Smooth muscle cell (in vitro differentiated cells): Measurements from ENCODE around the gene SCNN1B. TPM values are rescaled to one million over a fixed set of nuclear protein-coding genes. Genes with fewer than 3 reads are reported as not detected.

Experiments used
- DNase-seq: peaks from one replicate; lab custom pipeline; 2025; ENCODE audit not compliant: unreplicated experiment; lab: John Stamatoyannopoulos, UW
- H2AFZ ChIP-seq: fragments of 200-600 bp; sonication (generic); 2 replicates; pipeline ENCODE4 v1.6.0; 2016; ENCODE audit warnings: antibody characterized with exemption, low read depth, mild to moderate bottlenecking
- H3F3A ChIP-seq: fragments of 200-600 bp; sonication (generic); 2 replicates; pipeline ENCODE4 v1.6.0; 2017; ENCODE audit warnings: antibody characterized with exemption, low read depth
- H3K27ac ChIP-seq: fragments of 200-600 bp; sonication (generic); 2 replicates; pipeline ENCODE4 v1.5.1; 2016; ENCODE audit warnings: low read depth, mild to moderate bottlenecking
- H3K27me3 ChIP-seq: fragments of 200-600 bp; sonication (generic); 2 replicates; pipeline ENCODE4 v1.6.1; 2016; ENCODE audit warnings: low read depth, mild to moderate bottlenecking
- H3K36me3 ChIP-seq: fragments of 200-600 bp; sonication (generic); 2 replicates; pipeline ENCODE4 v1.5.1; 2016; ENCODE audit warnings: low read depth
- H3K4me1 ChIP-seq: fragments of 200-600 bp; sonication (generic); 2 replicates; pipeline ENCODE4 v1.5.1; 2016; ENCODE audit warnings: low read depth
- H3K4me2 ChIP-seq: fragments of 200-600 bp; sonication (generic); 2 replicates; pipeline ENCODE4 v1.6.0; 2016; ENCODE audit warnings: mild to moderate bottlenecking
- H3K4me3 ChIP-seq: fragments of 200-600 bp; sonication (generic); 2 replicates; pipeline ENCODE4 v1.5.1; 2016; ENCODE audit warnings: mild to moderate bottlenecking
- H3K79me2 ChIP-seq: fragments of 200-600 bp; sonication (generic); 2 replicates; pipeline ENCODE4 v1.6.0; 2016; ENCODE audit warnings: low read depth, mild to moderate bottlenecking
- H3K9ac ChIP-seq: fragments of 200-600 bp; sonication (generic); 2 replicates; pipeline ENCODE4 v1.6.0; 2016; ENCODE audit warnings: low read depth
- H3K9me3 ChIP-seq: fragments of 200-600 bp; sonication (generic); replicated peaks from 2 replicates; pipeline ENCODE4 v1.5.1; 2016; ENCODE audit warnings: low read depth
- H4K20me1 ChIP-seq: fragments of 200-600 bp; sonication (generic); 2 replicates; pipeline ENCODE4 v1.6.0; 2016; ENCODE audit warnings: low read depth
- CTCF ChIP-seq: fragments of 200-600 bp; sonication (generic); IDR thresholded peaks from 2 replicates; pipeline ENCODE4 v1.5.1; 2017; ENCODE audit warnings: borderline replicate concordance, mild to moderate bottlenecking, antibody characterized with exemption; ENCODE audit not compliant: insufficient read depth, poor library complexity, severe bottlenecking
- WGBS: methylation state at CpG from one replicate; pipeline ENCODE4 v1.1.7; 2016; ENCODE audit warnings: low lambda C conversion rate; 5-methylcytosine and 5-hydroxymethylcytosine counted together
- polyA plus RNA-seq: library from polyadenylated mRNA; unstranded; fragments of >200 nt; fragmentation: Nextera tagmentation; extraction: Ambion mirVana; gene quantifications from 2 replicates; pipeline ENCODE4 v1.2.1, GENCODE V29; 2016
- total RNA-seq: library from RNA; depleted of rRNA; stranded (reverse); fragments of >200 nt; gene quantifications from 2 replicates; pipeline ENCODE4 v1.2.3, GENCODE V29; 2014

Gene SCNN1B
- total and polyA plus RNA-seq, 2 experiments from 2014 or later = not detected

- no peak overlapping the region for H3K27ac ChIP-seq
Observed at GRCh38 chr16:23274968-23275367, 27.1 kb upstream of the SCNN1B start.

GRCh38 chr16:23276821-23277220, 25.3 kb upstream of the SCNN1B start:
- 88% methylated on average over 4 of the region's 4 CpGs for WGBS
- Histone ChIP-seq H3K27ac (no peak overlapping the region), H3K4me1 (no peaks in the 10 kb centered on the region), H3K27me3 (peaks cover 4% of the 10 kb centered on the region), H3K9ac (no peak overlapping the region), H3K9me3 (no peaks in the 10 kb centered on the region), H3K4me2 (no peak overlapping the region), H4K20me1 (no peaks in the 10 kb centered on the region), H3K79me2 (no peaks in the 10 kb centered on the region), H3K36me3 (no peaks in the 10 kb centered on the region), H3K4me3 (no peak overlapping the region), H2AFZ (no peak overlapping the region), H3F3A (no peaks in the 10 kb centered on the region)
- no peak for TF ChIP-seq CTCF
- no peak for DNase-seq

More at GRCh38 chr16:23274968-23275367, 27.1 kb upstream of the SCNN1B start:
- H4K20me1 ChIP-seq = no peaks in the 10 kb centered on the region
- no peak overlapping the region for H3K9ac ChIP-seq
- H3F3A ChIP-seq = no peaks in the 10 kb centered on the region
- no peaks in the 10 kb centered on the region for H3K4me1 ChIP-seq
- H3K4me2 ChIP-seq = no peak overlapping the region
- H3K36me3 ChIP-seq = no peaks in the 10 kb centered on the region
- no peaks in the 10 kb centered on the region for H3K79me2 ChIP-seq
- DNase-seq = no peak
- peaks cover 4% of the 10 kb centered on the region for H3K27me3 ChIP-seq
- H3K9me3 ChIP-seq = no peaks in the 10 kb centered on the region
- no peak overlapping the region for H3K4me3 ChIP-seq
- no peak for TF ChIP-seq CTCF
- H2AFZ ChIP-seq = no peak overlapping the region
- 57% methylated on average over 2 of the region's 2 CpGs for WGBS

- Histone ChIP-seq H4K20me1 (no peaks in the 10 kb centered on the region), H3K27ac (no peak overlapping the region), H3K4me2 (no peak overlapping the region), H3K79me2 (no peaks in the 10 kb centered on the region), H3K9me3 (no peaks in the 10 kb centered on the region), H3K9ac (no peak overlapping the region), H2AFZ (no peak overlapping the region), H3K36me3 (no peaks in the 10 kb centered on the region), H3K27me3 (peaks cover 4% of the 10 kb centered on the region), H3K4me3 (no peak overlapping the region), H3K4me1 (no peaks in the 10 kb centered on the region), H3F3A (no peaks in the 10 kb centered on the region)
- WGBS = 82% methylated on average over 2 of the region's 2 CpGs
- TF ChIP-seq CTCF = no peak
- DNase-seq = no peak
Observed at GRCh38 chr16:23278031-23278430, 24.1 kb upstream of the SCNN1B start.

- Histone ChIP-seq H3K4me1 (no peaks in the 10 kb centered on the region), H3K27me3 (peaks cover 4% of the 10 kb centered on the region), H3K4me3 (no peak overlapping the region), H4K20me1 (no peaks in the 10 kb centered on the region), H3K9me3 (no peaks in the 10 kb centered on the region), H3K79me2 (no peaks in the 10 kb centered on the region), H3F3A (no peaks in the 10 kb centered on the region), H3K27ac (no peak overlapping the region), H2AFZ (no peak overlapping the region), H3K4me2 (no peak overlapping the region), H3K9ac (no peak overlapping the region), H3K36me3 (no peaks in the 10 kb centered on the region)
- 23% methylated on average over 9 of the region's 9 CpGs for WGBS
- no peak for DNase-seq
- no peak for TF ChIP-seq CTCF
Observed at GRCh38 chr16:23279721-23280153, 22.4 kb upstream of the SCNN1B start.
